Measurements from ENCODE around the gene PTGFRN.

DNA sequence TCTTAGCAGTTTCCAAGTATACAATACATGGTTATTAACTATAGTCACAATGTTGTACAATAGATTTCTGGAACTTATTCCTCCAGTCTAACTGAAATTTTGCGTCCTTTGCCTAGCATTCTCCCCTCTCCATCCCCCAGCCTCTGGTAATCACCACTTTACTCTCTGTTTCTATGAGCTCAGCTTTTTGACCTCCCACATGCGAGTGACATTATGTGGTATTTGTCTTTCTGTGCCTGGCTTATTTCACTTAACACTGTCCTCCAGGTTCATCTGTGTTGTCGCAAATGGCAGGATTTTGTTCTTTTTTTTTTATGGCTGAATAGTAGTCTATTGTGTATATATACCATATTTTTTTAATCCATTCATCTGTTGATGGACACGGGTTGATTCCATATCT, 47.9 kb downstream of the PTGFRN start:
- TF ChIP-seq SUZ12 (IDR thresholded peaks at IDR 0.05; ENCODE audit: extremely low read depth, insufficient read depth, insufficient read length), result no peak
- no peak for TF ChIP-seq YY1 (IDR thresholded peaks at IDR 0.05; ENCODE audit: insufficient read depth, insufficient read length)
- no peak for TF ChIP-seq ZNF274 (IDR thresholded peaks at IDR 0.05; ENCODE audit: low read depth, low read length)
